Heart left ventricle (tissue), 13 donors: ENCODE measurements around the gene UBL4A.

Source experiments
- POLR2A ChIP-seq, 2 donors: fragments of 450-650 bp; IDR thresholded peaks; one replicate each; pipeline ENCODE4 v1.6.1; 2017; ENCODE audit warnings: antibody characterized with exemption in 2 of 2, mild to moderate bottlenecking in 2 of 2, moderate library complexity in 2 of 2
- TF ChIP-seq, protein P1 (sequence below), 12 donors: fragments of 200-600 bp; sonication (generic) in 4 of 12; IDR thresholded peaks; one replicate each; pipeline versions ENCODE4 v1.5.0 to v1.8.0; 2018 to 2022; ENCODE audit warnings: antibody characterized with exemption in 12 of 12, mild to moderate bottlenecking in 5 of 12
- donor health status: ischemic (EF 13 %, LVEDD 7.1; RV severe dilation, severe dysfunction).
- donor health status: DM: no; HTN: yes; CAD: no.
- donor health status: DM: no; HTN: no; CAD: no.
- donor health status: ischemic (EF 25% LVEDD 6.9; RV normal size, moderate dysfunction).
- donor health status: ischemic (EF 25% LVEDD 5.7; RV mildly dilated, moderate dysfunction).
- donor health status: ischemic (EF 35%, LVEDD 5.7; RV mildly dilated, moderate dysfunction).
- donor health status: nonischemic (EF 11% LVEDD 7.7; RV severe dilation, severe dysfunction).
- donor health status: DM: yes; HTN: yes; CAD: no.
- donor health status: PGD.
- donor health status: ischemic (EF 29% LVEDD 5.4; RV normal size, mild dysfunction).
- donor health status: nonischemic (EF 23%, LVEDD 6.1; RV moderate dilation, normal function).

DNA sequence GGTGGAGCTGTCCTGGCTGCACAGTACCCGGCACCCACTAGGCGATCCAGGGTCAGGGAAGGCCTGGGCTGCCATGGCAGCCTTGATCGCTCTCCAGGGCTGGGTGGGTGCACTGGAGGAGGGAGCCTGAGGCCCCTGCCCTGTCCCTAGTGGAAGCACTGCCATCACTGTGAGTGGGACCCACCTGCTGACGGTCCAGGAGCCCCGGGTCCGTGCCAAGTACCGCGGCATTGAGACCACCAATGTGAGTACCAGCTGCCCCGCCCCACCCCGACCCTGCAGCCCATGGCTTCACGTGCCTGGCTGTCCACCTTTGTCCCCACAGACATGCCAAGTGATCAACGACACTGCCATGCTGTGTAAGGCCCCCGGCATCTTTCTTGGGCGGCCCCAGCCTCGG lies 19.5 kb downstream of the UBL4A start:
- TF ChIP-seq, protein P1, sequence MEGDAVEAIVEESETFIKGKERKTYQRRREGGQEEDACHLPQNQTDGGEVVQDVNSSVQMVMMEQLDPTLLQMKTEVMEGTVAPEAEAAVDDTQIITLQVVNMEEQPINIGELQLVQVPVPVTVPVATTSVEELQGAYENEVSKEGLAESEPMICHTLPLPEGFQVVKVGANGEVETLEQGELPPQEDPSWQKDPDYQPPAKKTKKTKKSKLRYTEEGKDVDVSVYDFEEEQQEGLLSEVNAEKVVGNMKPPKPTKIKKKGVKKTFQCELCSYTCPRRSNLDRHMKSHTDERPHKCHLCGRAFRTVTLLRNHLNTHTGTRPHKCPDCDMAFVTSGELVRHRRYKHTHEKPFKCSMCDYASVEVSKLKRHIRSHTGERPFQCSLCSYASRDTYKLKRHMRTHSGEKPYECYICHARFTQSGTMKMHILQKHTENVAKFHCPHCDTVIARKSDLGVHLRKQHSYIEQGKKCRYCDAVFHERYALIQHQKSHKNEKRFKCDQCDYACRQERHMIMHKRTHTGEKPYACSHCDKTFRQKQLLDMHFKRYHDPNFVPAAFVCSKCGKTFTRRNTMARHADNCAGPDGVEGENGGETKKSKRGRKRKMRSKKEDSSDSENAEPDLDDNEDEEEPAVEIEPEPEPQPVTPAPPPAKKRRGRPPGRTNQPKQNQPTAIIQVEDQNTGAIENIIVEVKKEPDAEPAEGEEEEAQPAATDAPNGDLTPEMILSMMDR (IDR thresholded peaks at IDR 0.05): no peak
- TF ChIP-seq POLR2A (IDR thresholded peaks at IDR 0.05): no peak
